Measurements from ENCODE around the gene CDIP1.

The CDIP1 gene

GRCh38 chr16:4519274-4520058 lies 19.1 kb downstream of the CDIP1 start:
- TF ChIP-seq CTCF (IDR thresholded peaks at IDR 0.05), result no peak

- peak; percentile 34; the same call in 1 of the 2 replicates for TF ChIP-seq CTCF (IDR thresholded peaks at IDR 0.05)
Measured at GRCh38 chr16:4517812-4518680, 20.5 kb downstream of the CDIP1 start.

- TF ChIP-seq CTCF (IDR thresholded peaks at IDR 0.05), result no peak
Measured at GRCh38 chr16:4515611-4516233, 22.9 kb downstream of the CDIP1 start.

DNA sequence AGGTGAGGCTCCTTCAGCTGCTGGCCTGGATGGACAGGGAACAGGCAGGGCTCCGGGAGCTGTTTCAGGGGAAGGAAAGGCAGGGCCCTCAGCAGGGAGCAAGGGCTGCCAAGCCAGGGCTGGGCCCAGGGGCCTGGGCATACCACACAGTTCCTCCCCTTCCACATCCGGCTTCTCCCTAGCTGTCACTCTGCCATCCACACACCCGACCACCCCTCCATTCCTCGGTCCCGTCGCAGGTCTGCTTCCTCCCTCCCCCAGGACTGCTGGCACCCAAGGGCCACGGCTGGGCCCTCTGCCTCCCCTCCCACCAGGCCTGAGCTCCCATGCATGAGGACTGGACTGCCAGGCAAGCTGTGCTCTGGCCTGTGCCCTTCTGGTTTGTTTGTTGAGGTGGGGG lies 24.0 kb downstream of the CDIP1 start:
- TF ChIP-seq CTCF (IDR thresholded peaks at IDR 0.05), result no peak

DNA sequence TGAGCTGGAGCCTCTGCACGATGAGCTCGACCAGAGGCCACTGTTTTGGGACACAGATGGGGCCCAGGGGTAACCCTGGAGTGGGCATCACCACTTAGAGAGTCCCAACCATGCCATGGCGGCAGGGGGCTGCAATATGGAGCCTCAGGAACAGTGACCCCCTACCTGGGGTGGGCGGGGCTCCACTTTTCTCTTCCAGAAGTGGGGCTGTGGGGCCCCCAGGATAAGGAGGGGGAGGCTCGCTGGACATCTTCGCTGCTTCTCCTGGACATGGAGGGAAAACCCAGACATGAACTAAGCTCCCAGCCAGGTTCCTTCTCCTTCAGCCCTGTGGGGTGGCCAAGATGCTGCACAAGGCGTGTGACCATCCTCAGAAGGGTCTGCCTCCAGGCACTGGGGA lies 24.7 kb downstream of the CDIP1 start:
- TF ChIP-seq CTCF (IDR thresholded peaks at IDR 0.05), result no peak

- TF ChIP-seq CTCF (IDR thresholded peaks at IDR 0.05), result no peak
Measured at GRCh38 chr16:4513086-4513860, 25.3 kb downstream of the CDIP1 start.

- no peak for TF ChIP-seq CTCF (IDR thresholded peaks at IDR 0.05)
Measured at GRCh38 chr16:4512473-4512872, 26.1 kb downstream of the CDIP1 start.

All from LNCAP (cell line).